Stimulated activated CD8-positive, alpha-beta memory T cell treated with anti-CD3 and anti-CD28 coated beads, Interleukin-2, amount 100 ng/mL, for 1 hour (primary cell): ENCODE results near the gene HMCN2.

ENCODE experiments used
- DNase-seq, 2 donors: peaks; one replicate each; pipeline ENCODE4 v3.0.0-alpha.2; 2020; ENCODE audit warnings: low read depth in 2 of 2

HMCN2 gene

GRCh38 chr9:130470269-130470668, 204.7 kb downstream of the HMCN2 start:
- no peak for DNase-seq

GRCh38 chr9:130470950-130471349, 205.4 kb downstream of the HMCN2 start:
- no peak for DNase-seq

- DNase-seq: no peak
Observed at GRCh38 chr9:130471411-130472183, 206.0 kb downstream of the HMCN2 start.

- no peak for DNase-seq
Observed at GRCh38 chr9:130472184-130472705, 206.7 kb downstream of the HMCN2 start.

- no peak for DNase-seq
Observed at GRCh38 chr9:130473009-130473408, 207.4 kb downstream of the HMCN2 start.

- no peak for DNase-seq
Observed at GRCh38 chr9:130473566-130473965, 208.0 kb downstream of the HMCN2 start.

- no peak for DNase-seq
Observed at GRCh38 chr9:130474106-130474505, 208.5 kb downstream of the HMCN2 start.

- no peak for DNase-seq
Observed at GRCh38 chr9:130476151-130476730, 210.7 kb downstream of the HMCN2 start.

- DNase-seq: no peak
Observed at GRCh38 chr9:130477564-130477963, 212.0 kb downstream of the HMCN2 start.

GRCh38 chr9:130478152-130478551, 212.6 kb downstream of the HMCN2 start:
- DNase-seq: no peak

GRCh38 chr9:130478736-130479575, 213.4 kb downstream of the HMCN2 start:
- no peak for DNase-seq

GRCh38 chr9:130479587-130479986, 214.0 kb downstream of the HMCN2 start:
- DNase-seq: no peak

- no peak for DNase-seq
Observed at GRCh38 chr9:130480673-130481072, 215.1 kb downstream of the HMCN2 start.

- DNase-seq: no peak
Observed at GRCh38 chr9:130482463-130482862, 216.9 kb downstream of the HMCN2 start.

- no peak for DNase-seq
Observed at GRCh38 chr9:130483371-130483971, 217.9 kb downstream of the HMCN2 start.
